Ovary (tissue), 9 donors: ENCODE data around the gene NEU2. TPM values are rescaled to one million over a fixed set of nuclear protein-coding genes. Genes with fewer than 3 reads are reported as not detected.

Experiments used
- DNase-seq, 5 donors: peaks; one replicate each; pipeline ENCODE4 v3.0.0-alpha.2; 2019 to 2020
- H3K27ac ChIP-seq, 2 donors: fragments of 200-600 bp; one replicate each; pipeline versions ENCODE4 v1.5.1 to v1.8.0; 2019 to 2022
- H3K27me3 ChIP-seq: fragments of 200-600 bp; one replicate; pipeline ENCODE4 v1.8.0; 2022
- H3K36me3 ChIP-seq: fragments of 200-600 bp; sonication (generic); one replicate; pipeline ENCODE4 v1.5.1; 2019
- H3K4me1 ChIP-seq: one replicate; pipeline ENCODE4 v1.8.1; 2013; ENCODE audit warnings: mild to moderate bottlenecking, moderate library complexity; ENCODE audit not compliant: insufficient read depth
- H3K4me3 ChIP-seq: fragments of 200-600 bp; sonication (generic); one replicate; pipeline ENCODE4 v1.5.1; 2017
- H3K9me3 ChIP-seq, 2 donors: fragments of 200-600 bp in 1 of 2; sonication (generic) in 1 of 2; one replicate each; pipeline versions ENCODE4 v1.5.1 to v1.8.1; 2013 to 2019; ENCODE audit warnings: mild to moderate bottlenecking in 1 of 2, moderate library complexity in 1 of 2
- EP300 ChIP-seq: sonication (generic); formaldehyde crosslinking; IDR thresholded peaks from one replicate; pipeline ENCODE4 v1.6.1; 2017; ENCODE audit warnings: antibody characterized with exemption
- POLR2A ChIP-seq: fragments of 450-650 bp; IDR thresholded peaks from one replicate; pipeline ENCODE4 v1.6.1; 2017; ENCODE audit warnings: antibody characterized with exemption, mild to moderate bottlenecking, moderate library complexity
- WGBS, 3 donors: extraction: QIAGEN DNeasy Blood & Tissue Kit in 1 of 3; methylation state at CpG; one replicate each; pipeline versions ENCODE4 v1.1.5 to v1.1.7; 2013 to 2017; 5-methylcytosine and 5-hydroxymethylcytosine counted together
- intact Hi-C, 4 donors: fragments of 100-400 bp; cut with DNase I; formaldehyde crosslinking; loops; one replicate each; pipeline versions ENCODE4 v1.11.0 to v1.15.1; 2022 to 2023
- polyA plus RNA-seq, 2 donors: library from polyadenylated mRNA; stranded (reverse); fragments of 200-250 nt in 1 of 2; fragments of 350-450 nt in 1 of 2; fragmentation: Illumina TruSeq in 1 of 2; extraction: RNeasy Lipid Tissue Mini Kit (QIAGEN cat#74804) in 1 of 2; gene quantifications; one replicate each; pipeline ENCODE4 v1.2.3, GENCODE V29; 2013 to 2014
- total RNA-seq, 7 donors: library from RNA; depleted of rRNA in 2 of 7; stranded (reverse); fragments of >200 nt in 2 of 7; fragmentation: NEBNext Ultra II Directional in 3 of 7; extraction: Animal tissue kit (Norgen Biotek cat#: 25700) in 3 of 7; gene quantifications; one replicate each; pipeline versions ENCODE4 v1.1.0 to v1.2.4, GENCODE V29; 2016 to 2023
- TF ChIP-seq, protein P1 (sequence below), 3 donors: fragments of 450-650 bp in 2 of 3; fragments of 200-600 bp in 1 of 3; IDR thresholded peaks; one replicate each; pipeline versions ENCODE4 v1.5.1 to v1.8.0; 2016 to 2022; ENCODE audit warnings: antibody characterized with exemption in 3 of 3, mild to moderate bottlenecking in 1 of 3
- donor health status: DM: no; HTN: no; CAD: no; lungs with moderate emphysema.
- donor health status: DM: no; HTN: no; CAD: no.
- donor health status: Bipolar disorder and iron deficiency.
- donor health status: DM: yes; HTN: yes; CAD: no.
- donor health status: DM: no; HTN: no; CAD: no.
- donor health status: DM: yes; HTN: yes; CAD: no.

Gene NEU2
- total and polyA plus RNA-seq, 9 donors = not detected

- H3K9me3 ChIP-seq = no peaks in the 10 kb centered on the region
- intact Hi-C loops = no loop called here
- H3K4me1 ChIP-seq = no peaks in the 10 kb centered on the region
- H3K36me3 ChIP-seq = no peaks in the 10 kb centered on the region
- DNase-seq = no peak
- no peak overlapping the region for H3K4me3 ChIP-seq
- H3K27me3 ChIP-seq = no peaks in the 10 kb centered on the region
- no peak overlapping the region for H3K27ac ChIP-seq
- TF ChIP-seq POLR2A (no peak), EP300 (no peak)
- TF ChIP-seq, protein P1, sequence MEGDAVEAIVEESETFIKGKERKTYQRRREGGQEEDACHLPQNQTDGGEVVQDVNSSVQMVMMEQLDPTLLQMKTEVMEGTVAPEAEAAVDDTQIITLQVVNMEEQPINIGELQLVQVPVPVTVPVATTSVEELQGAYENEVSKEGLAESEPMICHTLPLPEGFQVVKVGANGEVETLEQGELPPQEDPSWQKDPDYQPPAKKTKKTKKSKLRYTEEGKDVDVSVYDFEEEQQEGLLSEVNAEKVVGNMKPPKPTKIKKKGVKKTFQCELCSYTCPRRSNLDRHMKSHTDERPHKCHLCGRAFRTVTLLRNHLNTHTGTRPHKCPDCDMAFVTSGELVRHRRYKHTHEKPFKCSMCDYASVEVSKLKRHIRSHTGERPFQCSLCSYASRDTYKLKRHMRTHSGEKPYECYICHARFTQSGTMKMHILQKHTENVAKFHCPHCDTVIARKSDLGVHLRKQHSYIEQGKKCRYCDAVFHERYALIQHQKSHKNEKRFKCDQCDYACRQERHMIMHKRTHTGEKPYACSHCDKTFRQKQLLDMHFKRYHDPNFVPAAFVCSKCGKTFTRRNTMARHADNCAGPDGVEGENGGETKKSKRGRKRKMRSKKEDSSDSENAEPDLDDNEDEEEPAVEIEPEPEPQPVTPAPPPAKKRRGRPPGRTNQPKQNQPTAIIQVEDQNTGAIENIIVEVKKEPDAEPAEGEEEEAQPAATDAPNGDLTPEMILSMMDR (IDR thresholded peaks at IDR 0.05) = no peak
- WGBS, 3 donors = 72 to 81% (median 78%) methylated on average over 9 of the region's 9 CpGs
Measured at GRCh38 chr2:233003658-233004555, 28.6 kb upstream of the NEU2 start.

DNA sequence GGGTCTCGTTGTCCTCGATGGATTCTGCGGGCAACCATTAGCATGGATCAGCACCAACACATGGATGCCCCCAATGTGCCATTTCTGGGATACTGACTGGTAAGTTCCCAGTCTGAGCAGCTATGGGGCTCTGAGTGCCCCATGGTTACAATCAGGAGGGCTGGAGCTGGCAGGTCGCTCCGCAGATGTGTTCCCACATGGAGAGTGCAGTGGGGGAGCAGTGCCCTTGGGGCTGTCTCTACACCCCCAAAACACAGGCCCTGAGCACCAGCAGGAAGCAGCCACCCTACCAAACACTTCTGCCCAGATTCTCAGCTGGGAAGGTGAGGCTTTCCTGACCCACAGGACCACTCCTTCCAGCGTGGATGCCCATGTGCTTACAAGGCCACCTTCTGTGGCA is 27.4 kb upstream of the NEU2 start:
- WGBS, 3 donors = 91 to 95% (median 95%) methylated on average over 6 of the region's 6 CpGs
- H3K4me3 ChIP-seq = no peak overlapping the region
- no peaks in the 10 kb centered on the region for H3K27me3 ChIP-seq
- H3K36me3 ChIP-seq = no peaks in the 10 kb centered on the region
- TF ChIP-seq, protein P1 (IDR thresholded peaks at IDR 0.05) = no peak
- no peak for TF ChIP-seq EP300
- no peak for TF ChIP-seq POLR2A
- H3K4me1 ChIP-seq = no peaks in the 10 kb centered on the region
- DNase-seq = no peak
- no peaks in the 10 kb centered on the region for H3K9me3 ChIP-seq
- intact Hi-C loops = no loop called here
- H3K27ac ChIP-seq = no peak overlapping the region

DNA sequence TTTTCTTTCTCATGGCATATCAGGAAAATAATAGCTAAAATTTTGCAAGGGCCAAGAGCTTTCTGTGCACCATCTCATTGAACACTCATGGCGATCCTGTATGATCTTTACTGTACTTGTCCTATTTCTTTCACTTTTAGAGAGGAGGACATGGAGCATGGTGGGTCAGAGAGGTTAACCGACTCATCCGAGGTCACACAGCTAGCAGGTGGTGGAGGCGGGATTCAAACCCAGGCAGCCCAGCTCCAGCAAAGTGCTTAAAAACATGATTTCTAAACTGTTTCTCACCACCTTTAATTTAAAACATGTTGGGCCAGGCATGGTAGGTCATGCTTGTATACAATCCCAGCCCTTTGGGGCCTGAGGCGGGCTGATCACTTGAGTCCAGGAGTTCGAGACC is 25.8 kb upstream of the NEU2 start:
- intact Hi-C loops = no loop called here
- Histone ChIP-seq H3K27me3 (no peaks in the 10 kb centered on the region), H3K4me3 (no peak overlapping the region), H3K36me3 (no peaks in the 10 kb centered on the region), H3K27ac (no peak overlapping the region), H3K4me1 (no peaks in the 10 kb centered on the region), H3K9me3 (no peaks in the 10 kb centered on the region)
- DNase-seq = no peak
- WGBS, 3 donors = 87 to 96% (median 90%) methylated on average over 6 of the region's 6 CpGs
- TF ChIP-seq POLR2A = no peak
- TF ChIP-seq, protein P1 (IDR thresholded peaks at IDR 0.05) = no peak
- TF ChIP-seq EP300 = no peak

- Histone ChIP-seq H3K27ac (no peak overlapping the region), H3K4me3 (no peak overlapping the region), H3K4me1 (no peaks in the 10 kb centered on the region), H3K27me3 (no peaks in the 10 kb centered on the region), H3K9me3 (no peaks in the 10 kb centered on the region), H3K36me3 (no peaks in the 10 kb centered on the region)
- WGBS, 3 donors = 76 to 84% (median 81%) methylated on average over 7 of the region's 7 CpGs
- DNase-seq = no peak
- intact Hi-C loops = no loop called here
- TF ChIP-seq, protein P1 (IDR thresholded peaks at IDR 0.05) = no peak
- TF ChIP-seq EP300 = no peak
Measured at GRCh38 chr2:233007270-233007669, 25.2 kb upstream of the NEU2 start.
